ENCODE data around the gene WEE1.
A peak's percentile ranks its signal among the peaks of the same experiment; 100 is the strongest.
"Not testable (repeated sequence)": the region's sequence is repeated elsewhere in the genome, so short reads cannot be mapped to it uniquely, and the experiment has no call there.

Gene WEE1

GRCh38 chr11:9573052-9573774 lies at the start of gene WEE1:
Gene WEE1, plus strand, starts transcription at chr11:9573670. Its CDS starts 264 bp downstream, at chr11:9573934.
- peak; percentile 99 for DNase-seq

GRCh38 chr11:9524001-9524400 lies 49.5 kb upstream of the WEE1 start:
- no peak for DNase-seq

- no peak for DNase-seq
Observed at GRCh38 chr11:9525116-9525515, 48.4 kb upstream of the WEE1 start.

- DNase-seq = peak; percentile 85
Observed at GRCh38 chr11:9527481-9528135, 45.9 kb upstream of the WEE1 start.

- DNase-seq = no peak
Observed at GRCh38 chr11:9528136-9528501, 45.4 kb upstream of the WEE1 start.

GRCh38 chr11:9528573-9529333 lies 44.7 kb upstream of the WEE1 start:
- no peak for DNase-seq

GRCh38 chr11:9529334-9529650 lies 44.2 kb upstream of the WEE1 start:
- DNase-seq = no peak

- no peak for DNase-seq
Observed at GRCh38 chr11:9530020-9530621, 43.3 kb upstream of the WEE1 start.

GRCh38 chr11:9530901-9531625 lies 42.4 kb upstream of the WEE1 start:
- DNase-seq = no peak

GRCh38 chr11:9533058-9533457 lies 40.4 kb upstream of the WEE1 start:
- no peak for DNase-seq

GRCh38 chr11:9533736-9534473 lies 39.6 kb upstream of the WEE1 start:
- peak; percentile 29 for DNase-seq

GRCh38 chr11:9535189-9535781 lies 38.2 kb upstream of the WEE1 start:
- DNase-seq = peak; percentile 42

GRCh38 chr11:9538548-9538947 lies 34.9 kb upstream of the WEE1 start:
- DNase-seq = no peak

- DNase-seq = not testable (repeated sequence)
Observed at GRCh38 chr11:9549216-9549615, 24.3 kb upstream of the WEE1 start.

GRCh38 chr11:9550191-9550628 lies 23.3 kb upstream of the WEE1 start:
- DNase-seq = no peak

GRCh38 chr11:9561279-9561982 lies 12.0 kb upstream of the WEE1 start:
- DNase-seq = no peak

- DNase-seq = no peak
Observed at GRCh38 chr11:9562716-9563115, 10.8 kb upstream of the WEE1 start.

- no peak for DNase-seq
Observed at GRCh38 chr11:9563196-9563730, 10.2 kb upstream of the WEE1 start.

- peak; percentile 100 for DNase-seq
Observed at GRCh38 chr11:9565822-9566560, 7.5 kb upstream of the WEE1 start.

GRCh38 chr11:9566561-9567063 lies 6.9 kb upstream of the WEE1 start:
- peak; percentile 40 for DNase-seq
